Large intestine (tissue), 3 donors: ENCODE data around the gene PLA2G15. TPM values are rescaled to one million over a fixed set of nuclear protein-coding genes. Genes with fewer than 3 reads are reported as not detected.

Experiments
- DNase-seq, 2 donors: peaks; one replicate each; pipeline versions ENCODE4 v3.0.0 to v3.0.0-alpha.2; 2013
- H3K27ac ChIP-seq: one replicate; pipeline ENCODE4 v1.5.1; 2013; ENCODE audit warnings: low read length
- H3K27me3 ChIP-seq: 2 replicates; pipeline ENCODE4 v1.6.1; 2013; ENCODE audit warnings: low read length; ENCODE audit not compliant: control insufficient read depth, insufficient read depth
- H3K36me3 ChIP-seq: 2 replicates; pipeline ENCODE4 v1.6.1; 2013; ENCODE audit warnings: low read length; ENCODE audit not compliant: control insufficient read depth, insufficient read depth
- H3K4me1 ChIP-seq: one replicate; pipeline ENCODE4 v1.6.1; 2013; ENCODE audit warnings: low read length; ENCODE audit not compliant: control insufficient read depth, insufficient read depth
- H3K4me3 ChIP-seq: one replicate; pipeline ENCODE4 v1.5.1; 2013; ENCODE audit warnings: low read length
- H3K9me3 ChIP-seq: one replicate; pipeline ENCODE4 v1.6.1; 2013; ENCODE audit warnings: mild to moderate bottlenecking, low read depth, low read length, moderate library complexity; ENCODE audit not compliant: control insufficient read depth
- WGBS: methylation state at CpG from one replicate; pipeline ENCODE4 v1.1.5; 2013; ENCODE audit warnings: low lambda C conversion rate; ENCODE audit not compliant: insufficient coverage; 5-methylcytosine and 5-hydroxymethylcytosine counted together
- polyA plus RNA-seq: library from polyadenylated mRNA; unstranded; fragments of 120-200 nt; gene quantifications from one replicate; pipeline ENCODE4 v1.2.1, GENCODE V29; 2013

The PLA2G15 gene
- polyA plus RNA-seq, 1 donor = 18.7 TPM

DNA sequence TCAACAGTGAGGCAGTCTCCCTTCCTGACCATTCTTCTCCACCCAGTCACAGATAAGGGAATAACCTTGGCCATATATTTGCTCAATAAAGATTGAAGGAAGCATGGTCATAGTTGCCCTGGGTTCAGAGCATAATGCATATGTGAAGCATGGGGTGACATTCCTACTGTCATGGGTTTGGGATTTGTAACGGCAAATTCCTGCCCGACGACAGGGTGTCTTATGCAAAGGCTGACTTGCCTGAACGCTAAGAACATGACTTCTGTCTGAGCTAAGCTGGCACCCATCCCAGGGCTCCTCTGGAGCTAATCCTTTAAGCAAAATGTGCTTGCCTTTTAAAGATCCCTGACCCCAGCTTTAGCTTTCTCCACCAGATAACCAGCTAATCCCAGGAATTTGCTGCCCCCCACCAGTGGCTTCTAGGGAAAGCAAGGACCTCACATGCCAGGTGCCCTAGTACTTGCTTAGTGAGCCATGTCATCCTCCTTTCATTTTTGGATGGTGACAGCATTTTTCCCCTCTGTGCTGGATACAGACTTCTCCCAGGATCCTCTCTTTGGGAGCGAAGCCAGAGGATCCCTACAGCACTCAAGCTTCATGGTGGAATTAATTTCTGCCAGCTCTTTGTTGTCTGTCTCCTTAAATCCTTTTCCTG lies 53.9 kb downstream of the PLA2G15 start:
- no CpG with 5 or more reads among the region's 5 CpGs for WGBS
- Histone ChIP-seq H3K36me3 (peaks cover 84% of the 10 kb centered on the region), H3K4me3 (no peak overlapping the region), H3K9me3 (no peaks in the 10 kb centered on the region), H3K27me3 (no peaks in the 10 kb centered on the region), H3K27ac (no peak overlapping the region), H3K4me1 (peaks cover 5% of the 10 kb centered on the region)
- no peak for DNase-seq

DNA sequence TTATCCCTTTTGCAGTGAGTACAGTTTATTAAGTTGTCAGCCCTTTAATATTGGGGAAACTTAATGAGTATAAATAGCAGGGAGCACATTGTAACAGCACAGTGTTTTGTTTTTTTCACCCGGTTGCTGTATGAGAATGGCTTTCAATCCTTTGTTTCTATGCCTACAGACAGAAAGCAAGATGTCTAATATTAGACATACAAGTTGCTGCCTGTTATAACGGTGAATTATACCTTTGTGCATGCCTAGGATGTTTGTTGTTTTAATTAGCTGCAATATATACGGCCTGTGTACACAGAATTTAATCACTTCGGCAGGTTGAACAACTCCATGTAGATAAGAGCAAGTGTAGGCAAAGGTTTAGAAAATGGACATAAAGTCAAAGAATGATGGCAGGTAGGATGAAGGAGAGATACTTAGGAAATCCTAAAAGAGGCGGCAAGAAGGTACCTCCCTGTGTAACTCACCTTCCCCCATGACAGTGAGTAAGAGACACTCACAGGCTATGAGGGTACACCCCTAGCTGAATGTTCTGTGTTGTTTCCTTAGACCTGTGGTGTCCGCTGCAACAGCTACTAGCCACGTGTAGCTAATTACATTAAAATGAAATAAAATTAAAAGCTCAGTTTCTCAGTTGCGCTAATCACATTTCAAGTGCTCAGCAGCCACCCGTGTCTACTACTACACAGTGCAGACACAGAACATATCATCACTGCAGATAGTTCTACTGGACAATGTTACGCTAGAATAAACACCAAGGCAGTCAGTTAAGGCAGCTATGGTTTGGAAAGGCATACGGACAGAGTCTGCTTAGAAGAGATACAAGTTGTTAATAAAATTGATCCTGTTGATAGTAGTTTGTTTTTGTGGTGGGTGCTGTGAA lies 54.6 kb downstream of the PLA2G15 start:
- H3K36me3 ChIP-seq = peaks cover 85% of the 10 kb centered on the region
- 68% methylated on average over 5 of the region's 11 CpGs for WGBS
- no peak for DNase-seq
- no peak overlapping the region for H3K4me3 ChIP-seq
- H3K4me1 ChIP-seq = peaks cover 5% of the 10 kb centered on the region
- no peaks in the 10 kb centered on the region for H3K27me3 ChIP-seq
- H3K27ac ChIP-seq = no peak overlapping the region
- no peaks in the 10 kb centered on the region for H3K9me3 ChIP-seq

DNA sequence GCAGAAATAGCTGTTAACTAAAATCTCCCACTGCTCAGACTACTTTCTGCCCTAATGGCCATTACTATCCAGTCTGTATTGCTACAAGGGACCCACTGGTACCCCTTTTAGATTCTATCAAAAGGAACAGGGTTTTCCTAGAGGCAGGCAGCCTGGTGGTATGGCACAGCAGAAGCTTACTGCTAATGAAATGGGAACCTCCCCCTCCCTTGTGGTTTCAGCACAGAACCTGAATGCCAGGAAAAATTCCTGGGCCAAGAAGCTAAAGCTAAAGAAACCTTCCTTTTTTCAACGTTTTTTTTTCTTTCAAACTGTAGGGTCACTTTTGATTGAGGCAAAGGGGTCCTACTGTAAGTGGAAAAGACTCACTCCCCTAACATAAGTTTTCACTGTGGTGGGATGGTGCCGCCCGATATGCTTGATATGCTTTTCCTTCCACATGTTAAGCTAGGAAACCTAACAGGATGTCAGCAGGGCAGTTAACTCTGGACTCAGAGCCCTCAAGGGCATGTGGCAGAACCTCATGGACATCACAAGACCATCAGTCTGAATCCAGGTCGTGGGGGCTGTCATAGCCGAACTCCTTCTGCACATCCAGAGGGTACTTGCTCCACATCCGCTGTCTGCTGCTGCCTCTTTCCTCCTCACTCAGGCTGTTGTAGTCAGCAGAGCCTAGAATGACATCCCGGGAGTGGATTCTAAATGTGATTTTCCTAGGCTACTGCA lies 55.7 kb downstream of the PLA2G15 start:
- Histone ChIP-seq H3K4me1 (peaks cover 5% of the 10 kb centered on the region), H3K9me3 (no peaks in the 10 kb centered on the region), H3K27me3 (no peaks in the 10 kb centered on the region), H3K36me3 (peaks cover 90% of the 10 kb centered on the region), H3K4me3 (no peak overlapping the region), H3K27ac (no peak overlapping the region)
- WGBS = 100% methylated on average over 1 of the region's 7 CpGs
- no peak for DNase-seq

DNA sequence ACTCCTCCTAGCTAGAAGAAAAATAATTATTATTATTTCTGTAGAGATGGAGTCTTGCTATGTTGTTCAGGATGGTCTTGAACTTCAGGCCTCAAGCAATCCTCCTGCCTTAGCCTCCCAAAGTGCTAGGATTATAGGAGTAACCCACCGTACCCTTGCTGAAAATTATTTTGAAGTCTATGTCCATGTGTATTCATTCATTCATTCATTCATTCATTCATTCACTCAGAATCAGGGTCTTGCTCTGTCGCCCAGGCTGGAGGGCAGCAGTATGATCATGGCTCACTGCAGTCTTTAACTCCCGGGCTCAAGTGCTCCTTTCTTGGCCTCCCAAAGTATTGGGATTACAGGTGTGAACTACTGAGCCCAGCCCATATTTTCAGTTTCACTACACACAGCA lies 61.5 kb downstream of the PLA2G15 start:
- DNase-seq = no peak
- H3K4me1 ChIP-seq = peaks cover 10% of the 10 kb centered on the region
- WGBS = no CpG with 5 or more reads among the region's 3 CpGs
- H3K36me3 ChIP-seq = peaks cover 60% of the 10 kb centered on the region
- no peaks in the 10 kb centered on the region for H3K9me3 ChIP-seq
- no peak overlapping the region for H3K27ac ChIP-seq
- no peak overlapping the region for H3K4me3 ChIP-seq
- H3K27me3 ChIP-seq = no peaks in the 10 kb centered on the region

DNA sequence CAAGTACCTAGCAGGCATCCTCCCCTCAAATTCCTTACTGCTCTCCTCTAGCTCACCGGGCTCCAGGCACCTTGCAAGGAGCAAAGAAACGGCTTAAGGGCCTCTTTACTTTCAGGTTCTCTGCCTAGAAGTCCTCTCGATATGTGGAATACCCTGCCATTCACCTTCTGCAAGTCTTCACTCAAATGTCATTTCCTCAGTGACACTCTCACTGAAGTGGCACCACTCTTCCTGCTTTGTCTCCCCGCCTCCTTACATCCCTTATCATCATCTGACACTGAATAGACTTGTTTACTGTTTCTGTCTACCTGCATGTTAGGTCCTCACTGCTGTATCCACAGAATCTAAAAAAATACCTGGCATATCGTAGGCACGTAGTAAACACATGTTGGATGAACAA lies 64.6 kb downstream of the PLA2G15 start:
- no CpG with 5 or more reads among the region's 6 CpGs for WGBS
- Histone ChIP-seq H3K4me1 (peaks cover 15% of the 10 kb centered on the region), H3K4me3 (peak overlapping the region; percentile 95), H3K27ac (peak overlapping the region; percentile 85), H3K27me3 (no peaks in the 10 kb centered on the region), H3K9me3 (no peaks in the 10 kb centered on the region), H3K36me3 (peaks cover 34% of the 10 kb centered on the region)
- DNase-seq = peak in 1 of 2 donors; percentile 12

DNA sequence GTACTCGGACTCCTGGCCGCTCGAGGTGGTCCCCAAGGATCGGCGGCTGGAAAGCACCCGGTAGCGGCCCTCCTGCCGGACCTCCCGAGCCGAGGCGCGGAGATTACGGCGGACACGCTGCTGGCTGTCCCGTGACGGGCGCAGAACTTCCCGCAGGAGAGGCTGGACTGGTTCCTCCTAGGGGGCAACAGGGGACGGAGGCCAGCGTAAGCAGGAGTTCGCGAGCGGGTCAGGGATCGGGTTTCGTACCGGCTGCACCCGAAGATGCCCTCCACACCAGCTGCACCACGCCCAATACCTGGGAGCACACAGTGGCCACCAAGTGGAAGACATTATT lies 65.2 kb downstream of the PLA2G15 start:
- WGBS = no CpG with 5 or more reads among the region's 29 CpGs
- H3K36me3 ChIP-seq = peaks cover 28% of the 10 kb centered on the region

More for the DNA sequence above, 65.2 kb downstream of the PLA2G15 start:
- Histone ChIP-seq H3K27ac (peak overlapping the region; percentile 85), H3K4me3 (peak overlapping the region; percentile 95), H3K9me3 (no peaks in the 10 kb centered on the region), H3K27me3 (no peaks in the 10 kb centered on the region), H3K4me1 (peaks cover 15% of the 10 kb centered on the region)
- no peak for DNase-seq

Other genes starting within 250 kb of the PLA2G15 start
- gene DPEP2, start 245.9 kb upstream of the PLA2G15 start, polyA plus RNA-seq = 1.6 TPM
- gene DPEP2NB, start 229.5 kb upstream of the PLA2G15 start, polyA plus RNA-seq = not detected
- gene DDX28, start 222.1 kb upstream of the PLA2G15 start, polyA plus RNA-seq = 9.9 TPM
- gene DUS2, start 222.1 kb upstream of the PLA2G15 start, polyA plus RNA-seq = 12.2 TPM
- 22.0 TPM for gene NFATC3, start 160.0 kb upstream of the PLA2G15 start, polyA plus RNA-seq
- gene ESRP2, start 9.2 kb upstream of the PLA2G15 start, polyA plus RNA-seq = 40.0 TPM
- 11.6 TPM for gene SLC7A6, start 19.2 kb downstream of the PLA2G15 start, polyA plus RNA-seq
- gene SLC7A6OS, start 65.6 kb downstream of the PLA2G15 start, polyA plus RNA-seq = 19.9 TPM
- 48.7 TPM for gene PRMT7, start 65.6 kb downstream of the PLA2G15 start, polyA plus RNA-seq
- gene SMPD3, start 203.1 kb downstream of the PLA2G15 start, polyA plus RNA-seq = 49.4 TPM